ENCODE measurements around the gene LCN10. TPM values are rescaled to one million over a fixed set of nuclear protein-coding genes. Genes with fewer than 3 reads are reported as not detected.
A peak's percentile ranks its signal among the peaks of the same experiment; 100 is the strongest.

The LCN10 gene
- total RNA-seq, 6 donors from 2014 or later, result 0.39 to 17.8 (median 2.2) TPM

- Histone ChIP-seq H3K9me3 (no peaks in the 10 kb centered on the region), H3K27ac (peak overlapping the region; percentile 51 to 76 (median 67)), H3K4me3 (no peak overlapping the region), H3K4me1 (peaks cover 37 to 70% (median 63%) of the 10 kb centered on the region in 4 donors), H3K36me3 (no peaks in the 10 kb centered on the region), H3K27me3 (no peaks in the 10 kb centered on the region)
- ATAC-seq (ENCODE audit: low FRiP score in 2 of 2) (peak; percentile 30 to 73), DNase-seq (peak; percentile 85 to 92)
- WGBS, 2 donors, result 44 to 80% methylated on average over 1 to 15 of the region's 15 CpGs
- TF ChIP-seq EP300 (IDR thresholded peaks at IDR 0.05) (no peak), POLR2A (IDR thresholded peaks at IDR 0.05) (peak in 1 of 4 donors; percentile 34)
These were observed 49.1 kb downstream of the LCN10 start for GRCh38 chr9:136693490-136694162.

GRCh38 chr9:136693135-136693489 lies 49.6 kb downstream of the LCN10 start:
- TF ChIP-seq POLR2AphosphoS5 (IDR thresholded peaks at IDR 0.05) (no peak), EP300 (IDR thresholded peaks at IDR 0.05) (no peak), POLR2A (IDR thresholded peaks at IDR 0.05) (no peak), CTCF (IDR thresholded peaks at IDR 0.05) (no peak)
- WGBS, 2 donors, result 65 to 72% methylated on average over 14 of the region's 14 CpGs
- Histone ChIP-seq H3K9me3 (no peaks in the 10 kb centered on the region), H3K27ac (peak overlapping the region; percentile 51 to 76 (median 67)), H3K27me3 (no peaks in the 10 kb centered on the region), H3K4me1 (peaks cover 38 to 71% (median 62%) of the 10 kb centered on the region in 4 donors), H3K4me3 (no peak overlapping the region), H3K36me3 (no peaks in the 10 kb centered on the region)
- ATAC-seq (ENCODE audit: low FRiP score in 2 of 2), result no peak
- DNase-seq, result no peak

- TF ChIP-seq CTCF (IDR thresholded peaks at IDR 0.05), result no peak
- no peak for TF ChIP-seq EP300 (IDR thresholded peaks at IDR 0.05)
- TF ChIP-seq POLR2A (IDR thresholded peaks at IDR 0.05), result no peak
- no peak for TF ChIP-seq POLR2AphosphoS5 (IDR thresholded peaks at IDR 0.05)
- Histone ChIP-seq H3K9me3 (no peaks in the 10 kb centered on the region), H3K36me3 (no peaks in the 10 kb centered on the region), H3K4me1 (peaks cover 40 to 71% (median 63%) of the 10 kb centered on the region in 4 donors), H3K27me3 (no peaks in the 10 kb centered on the region), H3K27ac (peak overlapping the region; percentile 51 to 76 (median 67)), H3K4me3 (no peak overlapping the region)
- ATAC-seq (ENCODE audit: low FRiP score in 2 of 2), result no peak
- DNase-seq, result peak in 1 of 2 donors; percentile 77
- 84 to 93% methylated on average over 20 to 43 of the region's 46 CpGs for WGBS, 2 donors
These were observed 50.3 kb downstream of the LCN10 start for GRCh38 chr9:136692185-136693134.

GRCh38 chr9:136691316-136692184 lies 51.2 kb downstream of the LCN10 start:
- WGBS, 2 donors, result 92 to 94% methylated on average over 5 to 19 of the region's 29 CpGs
- DNase-seq, result peak in 1 of 2 donors; percentile 59
- Histone ChIP-seq H3K9me3 (no peaks in the 10 kb centered on the region), H3K27ac (peak overlapping the region in 2 of 4 donors; percentile 71 to 72), H3K36me3 (no peaks in the 10 kb centered on the region), H3K27me3 (no peaks in the 10 kb centered on the region), H3K4me1 (peaks cover 35 to 70% (median 58%) of the 10 kb centered on the region in 4 donors), H3K4me3 (no peak overlapping the region)
- TF ChIP-seq EP300 (IDR thresholded peaks at IDR 0.05) (no peak), POLR2A (IDR thresholded peaks at IDR 0.05) (no peak), POLR2AphosphoS5 (IDR thresholded peaks at IDR 0.05) (no peak), CTCF (IDR thresholded peaks at IDR 0.05) (no peak)
- ATAC-seq (ENCODE audit: low FRiP score in 2 of 2), result no peak

All from upper lobe of left lung (tissue), 6 donors.